GM12801 (cell line): ENCODE measurements around the gene XYLT1.

ENCODE experiments used
- TF ChIP-seq, protein P1 (sequence below): IDR thresholded peaks from one replicate; pipeline ENCODE4 v1.5.1; 2011; ENCODE audit warnings: control low read depth; ENCODE audit not compliant: insufficient read length; ENCODE audit errors: extremely low read depth

The XYLT1 gene

GRCh38 chr16:17366299-17366961, 104.3 kb downstream of the XYLT1 start:
- TF ChIP-seq, protein P1, sequence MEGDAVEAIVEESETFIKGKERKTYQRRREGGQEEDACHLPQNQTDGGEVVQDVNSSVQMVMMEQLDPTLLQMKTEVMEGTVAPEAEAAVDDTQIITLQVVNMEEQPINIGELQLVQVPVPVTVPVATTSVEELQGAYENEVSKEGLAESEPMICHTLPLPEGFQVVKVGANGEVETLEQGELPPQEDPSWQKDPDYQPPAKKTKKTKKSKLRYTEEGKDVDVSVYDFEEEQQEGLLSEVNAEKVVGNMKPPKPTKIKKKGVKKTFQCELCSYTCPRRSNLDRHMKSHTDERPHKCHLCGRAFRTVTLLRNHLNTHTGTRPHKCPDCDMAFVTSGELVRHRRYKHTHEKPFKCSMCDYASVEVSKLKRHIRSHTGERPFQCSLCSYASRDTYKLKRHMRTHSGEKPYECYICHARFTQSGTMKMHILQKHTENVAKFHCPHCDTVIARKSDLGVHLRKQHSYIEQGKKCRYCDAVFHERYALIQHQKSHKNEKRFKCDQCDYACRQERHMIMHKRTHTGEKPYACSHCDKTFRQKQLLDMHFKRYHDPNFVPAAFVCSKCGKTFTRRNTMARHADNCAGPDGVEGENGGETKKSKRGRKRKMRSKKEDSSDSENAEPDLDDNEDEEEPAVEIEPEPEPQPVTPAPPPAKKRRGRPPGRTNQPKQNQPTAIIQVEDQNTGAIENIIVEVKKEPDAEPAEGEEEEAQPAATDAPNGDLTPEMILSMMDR = no peak

GRCh38 chr16:17365591-17366298, 105.0 kb downstream of the XYLT1 start:
- TF ChIP-seq, protein P1 = no peak

DNA sequence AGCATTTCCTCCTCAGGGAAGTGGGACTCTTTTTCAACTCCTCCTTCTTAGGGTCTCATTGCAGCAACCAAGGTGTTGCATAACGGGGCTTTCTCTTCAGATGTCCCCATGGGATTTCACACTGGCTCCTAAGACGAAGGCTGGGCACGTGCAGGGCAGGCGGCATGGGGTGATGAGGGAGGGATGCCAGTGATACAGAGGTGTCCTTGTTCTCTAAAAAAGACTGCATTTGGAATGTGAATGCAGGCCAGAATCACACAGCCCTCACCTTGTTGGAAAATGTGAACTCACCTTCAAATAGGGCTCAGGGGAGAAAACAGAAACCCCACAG, 105.6 kb downstream of the XYLT1 start:
- TF ChIP-seq, protein P1 = no peak

GRCh38 chr16:17364319-17365210, 106.2 kb downstream of the XYLT1 start:
- TF ChIP-seq, protein P1 = no peak

DNA sequence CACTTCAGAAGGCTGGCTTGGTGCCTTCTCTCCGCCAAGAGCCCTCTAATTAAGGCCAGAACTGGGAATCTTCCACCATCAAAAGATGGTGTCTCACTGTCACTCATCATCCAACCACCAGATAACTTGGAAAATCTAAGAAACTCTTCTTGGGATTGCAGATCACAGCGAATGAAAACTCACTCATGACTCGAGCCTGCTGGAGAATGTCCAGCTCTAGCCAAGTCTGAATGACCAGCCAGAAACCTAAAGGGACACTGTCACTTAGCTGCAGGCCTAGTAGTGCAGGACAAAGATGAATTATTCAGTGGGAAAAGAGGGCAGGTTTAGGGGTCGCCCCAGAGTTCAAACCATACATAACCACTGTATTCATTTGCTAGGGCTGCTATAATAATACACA, 107.8 kb downstream of the XYLT1 start:
- TF ChIP-seq, protein P1 = no peak

- TF ChIP-seq, protein P1 = no peak
These were observed 108.6 kb downstream of the XYLT1 start for GRCh38 chr16:17362183-17362582.

DNA sequence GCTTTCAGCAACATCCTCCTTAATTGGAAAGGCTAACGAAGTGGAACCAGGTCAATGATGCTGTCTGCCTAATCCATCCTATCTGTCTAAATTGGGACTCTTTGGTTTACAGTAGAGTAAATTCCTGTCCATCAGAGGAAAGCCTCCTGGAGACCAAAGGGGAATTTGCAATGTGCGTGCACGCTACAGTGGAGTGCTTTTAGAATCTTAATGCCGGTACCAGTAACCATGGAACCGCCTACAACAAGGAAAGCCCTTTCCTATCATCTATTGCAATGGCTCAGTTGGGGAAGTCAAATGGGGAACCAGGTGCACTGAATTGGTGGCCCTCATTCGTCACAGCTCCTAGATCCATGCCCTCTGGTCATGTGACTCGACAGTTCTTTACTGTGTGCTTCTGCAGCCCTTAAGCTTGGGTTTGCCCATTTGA, 110.1 kb downstream of the XYLT1 start:
- TF ChIP-seq, protein P1 = no peak
